GM19397 (cell line): ENCODE data around the gene PPHLN1.
"Not testable (repeated sequence)": the region's sequence is repeated elsewhere in the genome, so short reads cannot be mapped to it uniquely, and the experiment has no call there.

Source experiments
- ATAC-seq: cut with Tn5 transposase; IDR thresholded peaks from one replicate; pipeline ENCODE4 v1.9.1; 2021; ENCODE audit warnings: mild to moderate bottlenecking, moderate library complexity; ENCODE audit not compliant: unreplicated experiment

Gene PPHLN1

DNA sequence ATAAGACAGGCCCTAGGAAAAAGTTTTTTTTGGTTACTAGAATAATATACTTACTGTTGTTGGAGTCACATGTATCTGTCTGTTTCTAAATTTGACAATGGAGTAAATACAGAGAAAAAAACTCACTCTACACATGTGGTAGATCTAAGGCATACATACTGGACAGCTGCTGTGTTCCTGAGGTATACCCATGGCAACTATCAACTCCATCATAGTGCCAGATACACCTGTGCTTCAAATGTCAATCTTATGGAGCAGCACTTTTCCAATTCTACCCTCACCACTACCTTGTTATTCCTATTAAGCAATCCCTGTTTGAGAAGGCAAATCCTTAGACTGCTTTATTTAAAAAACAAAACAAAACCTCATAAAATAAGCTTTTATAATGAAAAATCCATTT, 3.4 kb upstream of the PPHLN1 start:
- ATAC-seq: no peak

- no peak for ATAC-seq
These were observed 2.1 kb upstream of the PPHLN1 start for GRCh38 chr12:42323856-42324255.

GRCh38 chr12:42325326-42325652, 678 bp upstream of the PPHLN1 start:
- no peak for ATAC-seq

DNA sequence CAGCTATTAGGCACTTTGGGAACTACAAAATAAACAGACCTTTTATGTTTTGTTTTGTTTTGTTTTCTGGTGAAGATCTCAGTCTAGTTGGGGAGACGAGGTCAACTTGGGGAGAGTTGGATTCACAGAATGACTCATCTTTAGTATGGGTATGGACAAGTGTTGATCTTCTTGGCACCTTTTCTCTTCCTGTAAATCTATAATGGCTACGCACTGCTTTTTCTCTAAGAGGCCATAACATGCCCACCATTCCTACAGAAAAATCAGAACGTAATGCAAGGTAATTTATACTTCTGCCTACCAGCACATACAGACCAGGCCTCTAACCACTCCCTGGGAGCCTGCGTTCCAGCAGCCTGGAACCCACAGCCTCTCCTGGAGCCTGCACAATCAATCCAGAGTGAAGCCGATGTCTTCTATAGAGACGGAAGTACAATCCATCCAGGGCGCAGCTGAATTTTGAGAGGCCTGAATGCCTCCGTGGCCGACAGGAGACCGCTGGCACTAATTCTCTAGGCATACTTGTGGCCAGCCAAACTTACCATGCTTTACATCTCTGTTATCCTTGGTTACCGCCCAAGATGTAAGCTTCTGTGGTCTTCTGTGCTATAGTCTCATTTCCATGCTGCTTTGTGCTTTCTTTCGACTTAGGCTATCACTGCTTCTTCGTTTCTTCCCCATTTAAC, 717 bp downstream of the PPHLN1 start:
- ATAC-seq: no peak

GRCh38 chr12:42327227-42327590, 1.2 kb downstream of the PPHLN1 start:
- ATAC-seq: no peak

DNA sequence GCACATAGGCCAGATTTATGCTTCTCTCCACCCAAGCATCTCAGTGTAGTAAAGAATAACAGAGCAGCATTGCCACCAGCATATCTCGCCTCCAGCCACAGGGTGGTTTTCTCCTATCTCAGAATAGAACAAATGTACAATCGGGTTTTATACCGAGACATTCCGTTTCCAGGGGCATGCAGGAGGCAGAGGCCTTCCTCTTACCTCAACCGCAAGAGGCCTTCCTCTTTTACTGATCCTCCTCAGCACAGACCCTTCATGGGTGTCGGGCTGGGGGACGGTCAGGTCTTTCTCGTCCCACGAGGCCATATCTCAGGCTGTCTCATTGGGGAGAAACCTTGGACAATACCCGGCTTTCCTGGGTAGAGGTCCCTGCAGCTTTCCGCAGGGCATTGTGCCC, 4.1 kb downstream of the PPHLN1 start:
- ATAC-seq: not testable (repeated sequence)

DNA sequence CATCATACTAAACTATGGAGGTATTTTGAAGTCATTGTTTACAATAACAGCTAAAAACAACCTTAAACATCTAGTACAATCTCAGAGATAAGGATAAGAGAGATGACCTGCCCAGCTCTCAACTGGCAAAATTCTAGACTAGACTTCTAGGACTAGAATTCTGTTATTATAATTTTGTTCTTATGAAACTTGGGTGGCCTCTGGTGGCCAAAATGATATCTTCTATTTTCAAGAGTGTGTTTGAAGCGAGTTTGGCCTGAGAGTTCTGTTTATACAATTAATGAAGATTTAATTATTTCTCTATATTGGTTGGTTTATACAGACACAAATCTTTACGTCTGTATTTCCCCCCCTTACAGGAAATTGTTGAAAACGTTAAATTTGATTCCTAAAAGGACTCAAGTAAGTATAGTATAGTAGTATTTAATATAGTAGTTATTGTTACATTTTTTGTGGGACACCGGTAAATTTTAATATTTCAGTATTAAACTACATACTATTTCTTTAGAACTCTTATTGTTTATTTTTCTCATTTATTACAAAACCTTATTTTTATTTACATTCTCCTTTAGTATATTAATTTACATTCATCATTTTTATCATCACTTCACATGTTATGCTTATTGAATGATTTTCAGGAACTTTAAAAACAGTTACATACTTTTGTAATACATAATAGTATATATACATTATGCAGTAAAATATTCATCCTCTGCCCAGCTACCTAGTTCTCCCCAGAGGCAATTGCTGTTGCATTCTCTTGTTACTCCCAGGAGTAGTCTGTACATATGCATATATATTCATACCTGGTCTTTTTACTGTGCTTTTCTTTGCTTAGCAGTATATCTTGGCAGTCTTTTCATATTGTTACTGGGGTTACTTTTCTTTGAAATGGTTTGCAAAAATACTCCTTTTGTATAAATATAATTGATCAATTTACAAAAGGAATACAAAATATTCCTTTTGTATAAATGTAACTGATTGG, 6.6 kb downstream of the PPHLN1 start:
- peak; percentile 51 for ATAC-seq

- no peak for ATAC-seq
These were observed 10.3 kb downstream of the PPHLN1 start for GRCh38 chr12:42336286-42336685.

DNA sequence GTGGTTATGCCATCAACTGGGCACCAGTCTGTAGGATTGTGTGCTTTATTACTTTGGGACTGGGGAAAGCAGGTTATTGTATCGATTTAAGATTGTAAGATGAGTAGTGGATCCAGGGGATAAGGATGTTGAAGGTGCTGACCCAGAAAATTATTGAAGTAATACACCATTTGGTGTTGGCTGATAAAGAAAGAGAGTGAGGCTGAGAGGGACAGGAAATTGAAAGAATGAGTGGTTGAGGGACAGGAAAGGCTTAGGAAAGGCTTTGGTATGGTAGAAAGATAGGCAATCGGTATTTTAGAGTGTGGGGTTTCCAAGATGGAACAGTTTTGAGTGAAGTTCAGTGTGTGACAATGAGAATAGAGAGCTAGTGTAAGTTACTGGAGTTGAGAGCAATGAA, 12.3 kb downstream of the PPHLN1 start:
- ATAC-seq: no peak

DNA sequence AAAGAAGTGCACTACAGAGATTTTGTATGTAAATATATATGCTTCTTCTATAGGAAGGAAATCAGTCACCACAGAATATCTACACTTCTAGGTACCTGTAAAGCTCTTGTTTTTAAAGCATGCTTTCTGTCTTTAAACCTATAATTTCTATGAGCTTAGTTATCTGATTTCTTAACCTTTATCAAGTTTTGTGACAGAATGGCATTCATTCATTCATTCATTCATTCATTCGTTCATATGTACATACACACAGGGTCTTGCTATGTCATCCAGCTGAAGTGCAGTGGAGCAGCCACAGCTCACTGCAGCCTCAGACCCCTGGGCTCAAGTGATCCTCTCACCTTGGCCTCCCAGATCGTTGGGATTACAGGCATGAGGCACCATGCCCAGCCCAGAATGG, 16.1 kb downstream of the PPHLN1 start:
- ATAC-seq: no peak

- no peak for ATAC-seq
These were observed 17.8 kb downstream of the PPHLN1 start for GRCh38 chr12:42343721-42344120.

DNA sequence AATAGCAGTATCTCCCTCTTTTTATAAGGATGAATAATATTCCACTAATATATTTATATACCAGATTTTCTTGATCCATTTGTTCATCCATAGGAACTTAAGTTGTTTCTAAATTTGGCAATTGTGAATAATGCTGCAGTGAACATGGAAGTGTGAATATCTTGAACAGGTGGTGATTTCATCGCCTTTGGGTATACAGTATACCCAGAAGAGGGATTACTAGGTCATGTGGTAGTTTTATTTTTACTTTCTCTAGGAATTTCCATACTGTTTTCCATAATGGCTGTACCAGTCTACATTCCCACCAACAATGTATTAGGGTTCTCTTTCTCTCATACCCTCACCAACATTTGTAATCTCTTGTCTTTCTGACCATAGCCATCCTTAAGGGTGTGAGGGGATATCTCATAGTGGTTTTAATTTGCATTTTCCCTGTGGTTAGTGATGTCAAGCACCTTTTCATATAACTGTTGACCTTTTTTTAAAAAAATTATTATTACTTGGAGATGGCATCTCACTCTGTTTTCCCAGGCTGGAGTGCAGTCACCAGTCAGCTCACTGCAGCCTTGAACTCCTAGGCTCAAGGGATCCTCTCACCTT, 20.5 kb downstream of the PPHLN1 start:
- no peak for ATAC-seq

GRCh38 chr12:42349119-42350020, 23.4 kb downstream of the PPHLN1 start:
- not testable (repeated sequence) for ATAC-seq

- ATAC-seq: not testable (repeated sequence)
These were observed 24.0 kb downstream of the PPHLN1 start for GRCh38 chr12:42350021-42350407.

DNA sequence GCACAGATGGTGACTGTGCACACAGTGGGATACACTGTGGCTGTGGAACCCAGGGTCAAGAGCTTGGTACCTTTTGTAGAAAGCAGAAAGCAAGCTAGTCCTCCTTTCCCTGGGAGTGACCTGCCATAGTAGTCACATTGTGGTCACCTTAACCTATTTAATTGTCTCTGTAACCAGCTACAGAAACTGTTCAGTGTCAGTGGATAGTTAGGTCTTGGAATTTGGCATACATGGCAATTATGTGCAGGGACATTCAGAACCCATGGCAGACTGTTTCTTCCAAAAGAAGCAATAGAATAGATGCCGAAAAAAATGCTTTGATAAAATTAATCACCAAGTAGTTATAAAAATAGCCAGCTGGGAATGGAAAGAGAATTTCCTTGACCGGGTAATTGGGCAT, 30.4 kb downstream of the PPHLN1 start:
- ATAC-seq: no peak

GRCh38 chr12:42360747-42361403, 34.9 kb downstream of the PPHLN1 start:
- no peak for ATAC-seq

DNA sequence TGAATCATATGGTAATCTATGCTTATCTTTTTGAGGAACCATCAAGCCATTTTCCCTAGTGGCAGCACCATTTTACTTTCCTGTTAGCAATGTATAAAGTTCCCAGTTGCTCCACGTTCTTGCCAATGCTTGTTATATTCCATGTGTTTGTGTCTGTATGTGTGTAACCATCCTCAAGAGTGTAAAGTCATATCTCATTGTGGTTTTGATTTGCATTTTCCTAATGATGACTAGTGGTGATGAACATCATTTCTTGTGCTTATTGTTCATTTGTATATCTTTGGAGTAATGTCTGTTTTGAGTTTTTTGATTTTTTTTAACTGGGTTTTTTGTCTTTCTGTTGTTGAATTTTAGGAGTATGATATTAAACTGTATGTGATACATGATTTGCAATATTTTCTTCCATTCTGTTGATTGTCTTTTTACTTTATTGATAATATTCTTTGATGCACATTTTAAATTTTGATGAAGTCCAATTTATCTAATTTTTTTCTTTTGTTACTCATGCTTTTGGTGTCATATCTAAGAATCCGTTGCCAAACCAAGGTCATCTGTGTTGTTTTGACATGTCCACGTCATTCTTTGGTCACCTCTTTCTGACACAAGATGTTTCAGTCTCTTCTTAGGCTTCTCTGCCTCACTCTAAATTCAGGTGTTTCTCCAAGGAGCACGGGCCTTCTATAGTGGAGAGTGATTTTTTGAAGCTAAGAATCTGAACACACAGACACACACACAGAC, 36.1 kb downstream of the PPHLN1 start:
- ATAC-seq: no peak

- no peak for ATAC-seq
These were observed 36.8 kb downstream of the PPHLN1 start for GRCh38 chr12:42362647-42363260.

GRCh38 chr12:42364692-42365091, 38.7 kb downstream of the PPHLN1 start:
- no peak for ATAC-seq
